Activated CD8-positive, alpha-beta T cell treated with anti-CD3 and anti-CD28 coated beads for 36 hours (primary cell): ENCODE data around the gene ZNF516. TPM values are rescaled to one million over a fixed set of nuclear protein-coding genes. Genes with fewer than 3 reads are reported as not detected.

Experiments used
- ATAC-seq: fragments of 200-7000 bp; cut with Tn5 transposase; one replicate; pipeline ENCODE4 v1.10.0; 2021; ENCODE audit warnings: mild to moderate bottlenecking, moderate library complexity
- CTCF ChIA-PET: fragments of 350-600 bp; sonication (Branson Sonifier 250); formaldehyde crosslinking; loops from one replicate; lab custom pipeline; 2021; ENCODE audit warnings: antibody characterized with exemption; lab: Charles Lee
- POLR2A ChIA-PET: fragments of 350-600 bp; sonication (Branson Sonifier 250); formaldehyde crosslinking; loops from one replicate; lab custom pipeline; 2021; ENCODE audit warnings: antibody characterized with exemption; lab: Charles Lee
- DNase-seq: peaks from one replicate; pipeline ENCODE4 v3.0.0-alpha.2; 2020
- H3K27ac Mint-ChIP-seq: one replicate; pipeline ENCODE4 v1.8.0; 2021; ENCODE audit warnings: mild to moderate bottlenecking, mixed read lengths
- H3K27me3 Mint-ChIP-seq: one replicate; pipeline ENCODE4 v1.8.0; 2021; ENCODE audit warnings: mixed read lengths
- H3K36me3 Mint-ChIP-seq: one replicate; pipeline ENCODE4 v1.8.0; 2021; ENCODE audit warnings: low read depth, mixed read lengths
- H3K4me1 Mint-ChIP-seq: one replicate; pipeline ENCODE4 v1.8.0; 2021; ENCODE audit warnings: low read depth, mixed read lengths
- H3K4me3 Mint-ChIP-seq: one replicate; pipeline ENCODE4 v1.8.0; 2021; ENCODE audit warnings: mild to moderate bottlenecking, moderate library complexity, mixed read lengths
- H3K9me3 Mint-ChIP-seq: one replicate; pipeline ENCODE4 v1.8.0; 2021; ENCODE audit warnings: mixed read lengths
- CTCF ChIP-seq: fragments of 200-600 bp; IDR thresholded peaks from one replicate; pipeline ENCODE4 v1.8.0; 2022; ENCODE audit warnings: antibody characterized with exemption, mild to moderate bottlenecking
- intact Hi-C: fragments of 100-400 bp; cut with micrococcal nuclease; formaldehyde crosslinking; loops from one replicate; pipeline ENCODE4 v1.10.0; 2022
- total RNA-seq, 2 experiments: library from RNA; stranded (reverse); gene quantifications; one replicate each; pipeline ENCODE4 v1.2.3, GENCODE V29; 2021

The ZNF516 gene
- total RNA-seq, 2 experiments from 2014 or later: 7.0 to 10.5 TPM

GRCh38 chr18:76425146-76426131 is 69.6 kb downstream of the ZNF516 start:
- ATAC-seq (no peak), DNase-seq (no peak)
- Mint-ChIP-seq H3K4me3 (no peak overlapping the region), H3K36me3 (no peaks in the 10 kb centered on the region), H3K27ac (no peak overlapping the region), H3K4me1 (peaks cover 14% of the 10 kb centered on the region), H3K27me3 (no peaks in the 10 kb centered on the region), H3K9me3 (no peaks in the 10 kb centered on the region)
- ChIA-PET POLR2A (no interaction called here), CTCF (interaction anchor here (0.7 to 1.5 kb wide), 4 partner anchors 8 to 284 kb away, joined by 3 to 7 read pairs (median 4); no protein-coding TSS in a partner anchor)
- no peak for TF ChIP-seq CTCF
- intact Hi-C loops: no loop called here

GRCh38 chr18:76422838-76423237 is 72.2 kb downstream of the ZNF516 start:
- no peak for DNase-seq
- Mint-ChIP-seq H3K27me3 (no peaks in the 10 kb centered on the region), H3K4me1 (peaks cover 14% of the 10 kb centered on the region), H3K36me3 (no peaks in the 10 kb centered on the region), H3K4me3 (no peak overlapping the region), H3K9me3 (no peaks in the 10 kb centered on the region), H3K27ac (no peak overlapping the region)
- CTCF ChIA-PET: no interaction called here
- ATAC-seq: no peak
- intact Hi-C loops: no loop called here
- TF ChIP-seq CTCF: no peak
- POLR2A ChIA-PET: no interaction called here

- Mint-ChIP-seq H3K9me3 (no peaks in the 10 kb centered on the region), H3K36me3 (no peaks in the 10 kb centered on the region)
Observed at GRCh38 chr18:76422121-76422520, 72.9 kb downstream of the ZNF516 start.

GRCh38 chr18:76421685-76422078 is 73.4 kb downstream of the ZNF516 start:
- no peak for ATAC-seq
- Mint-ChIP-seq H3K4me3 (no peak overlapping the region), H3K9me3 (no peaks in the 10 kb centered on the region), H3K27ac (no peak overlapping the region), H3K27me3 (no peaks in the 10 kb centered on the region), H3K4me1 (peaks cover 14% of the 10 kb centered on the region), H3K36me3 (no peaks in the 10 kb centered on the region)
- ChIA-PET CTCF (no interaction called here), POLR2A (no interaction called here)
- DNase-seq: no peak
- TF ChIP-seq CTCF: no peak
- intact Hi-C loops: no loop called here

More at GRCh38 chr18:76422121-76422520, 72.9 kb downstream of the ZNF516 start:
- ChIA-PET POLR2A (no interaction called here), CTCF (no interaction called here)
- DNase-seq (no peak), ATAC-seq (no peak)
- Mint-ChIP-seq H3K27me3 (no peaks in the 10 kb centered on the region), H3K4me1 (peaks cover 14% of the 10 kb centered on the region), H3K27ac (no peak overlapping the region), H3K4me3 (no peak overlapping the region)
- intact Hi-C loops: no loop called here
- TF ChIP-seq CTCF: no peak
